DMS 273 (cell line): ENCODE results near the gene TMEM259.
"Not testable (repeated sequence)": the region's sequence is repeated elsewhere in the genome, so short reads cannot be mapped to it uniquely, and the experiment has no call there.

Source experiments
- DNase-seq: peaks from one replicate; lab custom pipeline; 2025; ENCODE audit not compliant: unreplicated experiment; lab: John Stamatoyannopoulos, UW

TMEM259 gene

GRCh38 chr19:1040476-1041271 lies 19.8 kb upstream of the TMEM259 start:
- peak; percentile 97 for DNase-seq

- DNase-seq, result peak; percentile 99
These were observed 18.9 kb upstream of the TMEM259 start, which contains the start of gene ABCA7 for GRCh38 chr19:1039646-1040475. Gene ABCA7, plus strand, starts transcription at chr19:1040107. Its CDS starts 1,255 bp downstream, at chr19:1041362.

GRCh38 chr19:1038978-1039645 lies 18.2 kb upstream of the TMEM259 start:
- no peak for DNase-seq

GRCh38 chr19:1037621-1038064 lies 16.7 kb upstream of the TMEM259 start:
- DNase-seq, result no peak

GRCh38 chr19:1035998-1036621 lies 15.2 kb upstream of the TMEM259 start:
- DNase-seq, result no peak

GRCh38 chr19:1032264-1032867 lies 11.4 kb upstream of the TMEM259 start:
- no peak for DNase-seq

GRCh38 chr19:1028062-1028926 lies 7.4 kb upstream of the TMEM259 start:
- peak; percentile 78 for DNase-seq

GRCh38 chr19:1027650-1028061 lies 6.7 kb upstream of the TMEM259 start:
- DNase-seq, result peak; percentile 45

GRCh38 chr19:1026783-1027649 lies 6.1 kb upstream of the TMEM259 start:
- DNase-seq, result no peak

- DNase-seq, result peak; percentile 87
These were observed 5.2 kb upstream of the TMEM259 start, which contains the start of gene CNN2 for GRCh38 chr19:1025960-1026782. Gene CNN2, plus strand, starts transcription at chr19:1026608. Its CDS starts 54 bp downstream, at chr19:1026662.

GRCh38 chr19:1025080-1025479 lies 4.2 kb upstream of the TMEM259 start:
- DNase-seq, result not testable (repeated sequence)

- not testable (repeated sequence) for DNase-seq
These were observed 2.9 kb upstream of the TMEM259 start for GRCh38 chr19:1023883-1024188.

GRCh38 chr19:1019980-1020867 lies 699 bp downstream of the TMEM259 start:
- no peak for DNase-seq

GRCh38 chr19:1019616-1019961 lies 1.3 kb downstream of the TMEM259 start:
- no peak for DNase-seq

GRCh38 chr19:1018932-1019615 lies 1.8 kb downstream of the TMEM259 start:
- no peak for DNase-seq

- DNase-seq, result no peak
These were observed 2.5 kb downstream of the TMEM259 start for GRCh38 chr19:1018393-1018792.
